ENCODE measurements around the gene STARD7. TPM values are rescaled to one million over a fixed set of nuclear protein-coding genes. Genes with fewer than 3 reads are reported as not detected.
"Not testable (repeated sequence)": the region's sequence is repeated elsewhere in the genome, so short reads cannot be mapped to it uniquely, and the experiment has no call there.

Gene STARD7
- total RNA-seq, 1 donor from 2014 or later = 80.2 TPM

GRCh38 chr2:96142217-96143113, 66.2 kb downstream of the STARD7 start:
- Mint-ChIP-seq H3K4me3 (ENCODE audit: unreplicated experiment) (no peak overlapping the region), H3K4me1 (ENCODE audit: unreplicated experiment) (no peaks in the 10 kb centered on the region), H3K36me3 (ENCODE audit: unreplicated experiment) (no peaks in the 10 kb centered on the region), H3K27ac (ENCODE audit: unreplicated experiment) (no peak overlapping the region), H3K27me3 (ENCODE audit: unreplicated experiment) (no peaks in the 10 kb centered on the region), H3K9me3 (ENCODE audit: unreplicated experiment) (no peaks in the 10 kb centered on the region)
- no peak for DNase-seq (ENCODE audit: extremely low spot score, unreplicated experiment)
- TF ChIP-seq CTCF (IDR thresholded peaks at IDR 0.05) = no peak

GRCh38 chr2:96141624-96141967, 67.0 kb downstream of the STARD7 start:
- H3K9me3 Mint-ChIP-seq (ENCODE audit: unreplicated experiment); H3K27me3 Mint-ChIP-seq (ENCODE audit: unreplicated experiment); DNase-seq (ENCODE audit: extremely low spot score, unreplicated experiment); H3K4me3 Mint-ChIP-seq (ENCODE audit: unreplicated experiment); H3K4me1 Mint-ChIP-seq (ENCODE audit: unreplicated experiment); H3K27ac Mint-ChIP-seq (ENCODE audit: unreplicated experiment); H3K36me3 Mint-ChIP-seq (ENCODE audit: unreplicated experiment): not testable (repeated sequence)

- no peak for DNase-seq (ENCODE audit: extremely low spot score, unreplicated experiment)
- TF ChIP-seq CTCF (IDR thresholded peaks at IDR 0.05) = no peak
- H3K4me1 Mint-ChIP-seq (ENCODE audit: unreplicated experiment) = no peaks in the 10 kb centered on the region
- no peak overlapping the region for H3K4me3 Mint-ChIP-seq (ENCODE audit: unreplicated experiment)
- no peak overlapping the region for H3K27ac Mint-ChIP-seq (ENCODE audit: unreplicated experiment)
- no peaks in the 10 kb centered on the region for H3K9me3 Mint-ChIP-seq (ENCODE audit: unreplicated experiment)
- H3K27me3 Mint-ChIP-seq (ENCODE audit: unreplicated experiment) = peaks cover 4% of the 10 kb centered on the region
- no peaks in the 10 kb centered on the region for H3K36me3 Mint-ChIP-seq (ENCODE audit: unreplicated experiment)
These were observed 67.5 kb downstream of the STARD7 start for GRCh38 chr2:96140941-96141623.

GRCh38 chr2:96139181-96139758, 69.4 kb downstream of the STARD7 start:
- no peak for TF ChIP-seq CTCF (IDR thresholded peaks at IDR 0.05)
- no peak overlapping the region for H3K27ac Mint-ChIP-seq (ENCODE audit: unreplicated experiment)
- no peaks in the 10 kb centered on the region for H3K4me1 Mint-ChIP-seq (ENCODE audit: unreplicated experiment)
- H3K36me3 Mint-ChIP-seq (ENCODE audit: unreplicated experiment) = no peaks in the 10 kb centered on the region
- DNase-seq (ENCODE audit: extremely low spot score, unreplicated experiment) = no peak
- peaks cover 18% of the 10 kb centered on the region for H3K27me3 Mint-ChIP-seq (ENCODE audit: unreplicated experiment)
- no peak overlapping the region for H3K4me3 Mint-ChIP-seq (ENCODE audit: unreplicated experiment)
- H3K9me3 Mint-ChIP-seq (ENCODE audit: unreplicated experiment) = no peaks in the 10 kb centered on the region

- H3K27ac Mint-ChIP-seq (ENCODE audit: unreplicated experiment) = no peak within 1 kb of the TSS
These were observed 70.2 kb downstream of the STARD7 start, which contains the start of gene ASTL for GRCh38 chr2:96138179-96139145. TSS of gene ASTL (minus strand) at chr2:96138502. CDS start at chr2:96138436, 66 bp downstream.

More at GRCh38 chr2:96138179-96139145, 70.2 kb downstream of the STARD7 start, which contains the start of gene ASTL:
- DNase-seq (ENCODE audit: extremely low spot score, unreplicated experiment) = no peak
- H3K36me3 Mint-ChIP-seq (ENCODE audit: unreplicated experiment) = no peaks in the 10 kb centered on the region
- H3K4me3 Mint-ChIP-seq (ENCODE audit: unreplicated experiment) = no peak within 1 kb of the TSS
- no peaks in the 10 kb centered on the region for H3K9me3 Mint-ChIP-seq (ENCODE audit: unreplicated experiment)
- peaks cover 18% of the 10 kb centered on the region for H3K27me3 Mint-ChIP-seq (ENCODE audit: unreplicated experiment)
- no peaks in the 10 kb centered on the region for H3K4me1 Mint-ChIP-seq (ENCODE audit: unreplicated experiment)
- peak; percentile 59 for TF ChIP-seq CTCF (IDR thresholded peaks at IDR 0.05)
